Bronchial epithelial cell (primary cell): ENCODE measurements around the gene PSMB7. TPM values are rescaled to one million over a fixed set of nuclear protein-coding genes. Genes with fewer than 3 reads are reported as not detected.

Source experiments
- DNase-seq: peaks from one replicate; pipeline ENCODE4 v3.0.0-alpha.2; 2010; ENCODE audit warnings: low read depth
- FAIRE-seq: peaks from 2 replicates; lab custom pipeline; 2011; peaks lifted over from hg19 to GRCh38; lab: Jason Lieb, UNC
- H3K27me3 ChIP-seq: 2 replicates; pipeline ENCODE4 v1.5.1; 2011; ENCODE audit warnings: low read length; ENCODE audit not compliant: control insufficient read depth, insufficient read depth
- H3K36me3 ChIP-seq: 2 replicates; pipeline ENCODE4 v1.5.1; 2011; ENCODE audit warnings: low read length; ENCODE audit not compliant: control insufficient read depth, insufficient read depth
- H3K4me3 ChIP-seq: 2 replicates; pipeline ENCODE4 v1.5.1; 2011; ENCODE audit warnings: mild to moderate bottlenecking, low read depth, low read length, control low read depth
- total RNA-seq: library from RNA; depleted of rRNA; stranded (reverse); fragments of >200 nt; gene quantifications from 2 replicates; pipeline ENCODE4 v1.2.1, GENCODE V29; 2014
- TF ChIP-seq, protein P1 (sequence below): IDR thresholded peaks from 2 replicates; pipeline ENCODE4 v1.5.1; 2011; ENCODE audit warnings: mild to moderate bottlenecking, moderate library complexity, low read length, control low read depth, inconsistent platforms; ENCODE audit not compliant: insufficient read depth, severe bottlenecking

PSMB7 gene
- total RNA-seq, 1 donor from 2014 or later = 335 TPM

DNA sequence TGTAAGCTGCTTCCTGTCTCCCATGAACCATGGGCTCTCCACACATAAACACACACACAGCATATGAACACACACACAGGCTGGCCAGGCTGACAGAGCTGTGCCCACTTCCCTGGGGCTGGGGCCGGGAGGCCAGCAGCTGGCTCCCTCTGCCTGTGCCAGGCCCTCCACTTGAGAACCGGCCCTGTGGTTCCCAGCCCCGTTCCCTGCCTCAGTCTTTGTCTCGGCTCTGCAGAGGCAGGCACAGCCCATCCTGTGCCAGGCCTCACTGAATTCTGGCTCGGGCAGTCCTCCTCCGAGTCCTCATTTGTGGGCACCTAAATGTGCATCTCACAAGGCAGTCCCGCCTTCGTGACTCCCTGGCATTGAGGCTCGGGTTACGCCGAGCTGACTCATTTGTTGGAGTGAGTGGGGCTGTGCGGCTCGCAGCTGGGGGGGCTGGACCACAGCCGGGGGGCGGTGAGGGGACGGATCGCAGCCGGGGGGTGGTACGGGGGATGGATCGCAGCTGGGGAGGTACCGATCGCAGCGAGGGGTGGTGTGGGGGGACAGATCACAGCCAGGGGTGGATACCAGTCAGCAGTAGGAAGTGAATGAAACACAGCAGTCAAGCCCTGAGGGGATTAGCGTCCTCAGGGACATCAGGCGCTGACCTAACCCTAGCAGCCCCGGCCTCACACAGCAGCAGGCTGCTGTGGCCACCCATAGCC is 72.3 kb downstream of the PSMB7 start:
- FAIRE-seq = peak; percentile 58
- Histone ChIP-seq H3K4me3 (no peak overlapping the region), H3K27me3 (no peaks in the 10 kb centered on the region), H3K36me3 (peaks cover 5% of the 10 kb centered on the region)
- TF ChIP-seq, protein P1, sequence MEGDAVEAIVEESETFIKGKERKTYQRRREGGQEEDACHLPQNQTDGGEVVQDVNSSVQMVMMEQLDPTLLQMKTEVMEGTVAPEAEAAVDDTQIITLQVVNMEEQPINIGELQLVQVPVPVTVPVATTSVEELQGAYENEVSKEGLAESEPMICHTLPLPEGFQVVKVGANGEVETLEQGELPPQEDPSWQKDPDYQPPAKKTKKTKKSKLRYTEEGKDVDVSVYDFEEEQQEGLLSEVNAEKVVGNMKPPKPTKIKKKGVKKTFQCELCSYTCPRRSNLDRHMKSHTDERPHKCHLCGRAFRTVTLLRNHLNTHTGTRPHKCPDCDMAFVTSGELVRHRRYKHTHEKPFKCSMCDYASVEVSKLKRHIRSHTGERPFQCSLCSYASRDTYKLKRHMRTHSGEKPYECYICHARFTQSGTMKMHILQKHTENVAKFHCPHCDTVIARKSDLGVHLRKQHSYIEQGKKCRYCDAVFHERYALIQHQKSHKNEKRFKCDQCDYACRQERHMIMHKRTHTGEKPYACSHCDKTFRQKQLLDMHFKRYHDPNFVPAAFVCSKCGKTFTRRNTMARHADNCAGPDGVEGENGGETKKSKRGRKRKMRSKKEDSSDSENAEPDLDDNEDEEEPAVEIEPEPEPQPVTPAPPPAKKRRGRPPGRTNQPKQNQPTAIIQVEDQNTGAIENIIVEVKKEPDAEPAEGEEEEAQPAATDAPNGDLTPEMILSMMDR = no peak
- peak; percentile 82 for DNase-seq

DNA sequence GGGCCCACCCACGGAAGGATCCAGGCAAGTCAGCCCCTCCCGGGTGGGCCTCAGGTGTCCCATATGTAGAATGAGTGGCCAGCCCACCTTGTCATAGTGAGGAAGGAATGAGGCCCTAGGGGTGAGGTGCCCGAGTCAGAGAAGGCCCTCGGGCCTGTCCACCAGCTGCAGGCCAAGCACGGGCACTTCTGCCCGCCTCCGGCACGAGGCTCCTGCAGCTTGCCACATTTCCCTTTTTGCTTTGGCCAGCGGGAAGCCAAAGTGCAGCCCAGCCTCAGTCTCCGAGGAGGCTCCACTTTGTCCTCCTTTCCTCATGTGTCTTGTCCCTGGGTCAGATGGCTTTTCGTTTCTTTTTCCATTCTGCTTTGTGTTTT is 72.9 kb downstream of the PSMB7 start:
- FAIRE-seq (no peak), DNase-seq (no peak)
- Histone ChIP-seq H3K4me3 (no peak overlapping the region), H3K36me3 (peaks cover 5% of the 10 kb centered on the region), H3K27me3 (no peaks in the 10 kb centered on the region)
- TF ChIP-seq, protein P1 = no peak

DNA sequence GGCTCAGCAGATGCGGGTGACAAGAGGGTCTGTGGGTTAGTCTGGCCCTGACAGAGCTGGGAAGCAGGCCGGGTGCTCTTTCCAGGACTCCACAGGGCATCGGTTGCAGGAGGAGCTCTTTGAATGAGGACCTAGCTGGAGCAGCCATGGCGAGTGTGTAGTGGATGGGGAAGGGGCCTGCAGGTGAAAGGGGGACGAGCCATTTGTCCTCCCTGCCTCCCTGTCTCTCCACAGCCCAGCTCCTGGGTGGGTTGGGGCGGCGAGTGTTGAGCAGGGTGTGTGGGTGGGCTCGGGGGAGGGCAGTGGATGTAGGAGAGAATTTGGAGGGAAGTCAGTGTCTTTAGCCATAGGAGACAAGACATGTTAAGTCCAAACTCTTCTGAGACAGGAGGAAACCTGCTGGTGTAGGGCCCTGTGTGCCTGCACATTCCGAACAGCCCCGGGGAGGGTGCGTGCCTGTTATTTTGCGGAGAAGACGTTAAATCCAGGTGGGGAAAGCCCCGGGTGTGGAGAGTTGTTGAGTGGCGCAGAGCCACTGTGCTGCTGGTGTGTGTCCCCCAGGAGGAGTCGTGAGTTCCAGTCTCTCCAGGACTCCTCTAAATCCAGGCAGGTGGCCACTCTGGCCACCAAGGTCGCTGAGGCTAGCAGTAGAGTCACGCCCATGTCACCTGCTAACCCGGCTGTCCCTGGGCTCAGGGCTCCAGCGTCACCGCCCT is 73.6 kb downstream of the PSMB7 start:
- FAIRE-seq (no peak), DNase-seq (no peak)
- TF ChIP-seq, protein P1 = no peak
- H3K36me3 ChIP-seq = peaks cover 3% of the 10 kb centered on the region
- H3K4me3 ChIP-seq = no peak overlapping the region
- no peaks in the 10 kb centered on the region for H3K27me3 ChIP-seq

DNA sequence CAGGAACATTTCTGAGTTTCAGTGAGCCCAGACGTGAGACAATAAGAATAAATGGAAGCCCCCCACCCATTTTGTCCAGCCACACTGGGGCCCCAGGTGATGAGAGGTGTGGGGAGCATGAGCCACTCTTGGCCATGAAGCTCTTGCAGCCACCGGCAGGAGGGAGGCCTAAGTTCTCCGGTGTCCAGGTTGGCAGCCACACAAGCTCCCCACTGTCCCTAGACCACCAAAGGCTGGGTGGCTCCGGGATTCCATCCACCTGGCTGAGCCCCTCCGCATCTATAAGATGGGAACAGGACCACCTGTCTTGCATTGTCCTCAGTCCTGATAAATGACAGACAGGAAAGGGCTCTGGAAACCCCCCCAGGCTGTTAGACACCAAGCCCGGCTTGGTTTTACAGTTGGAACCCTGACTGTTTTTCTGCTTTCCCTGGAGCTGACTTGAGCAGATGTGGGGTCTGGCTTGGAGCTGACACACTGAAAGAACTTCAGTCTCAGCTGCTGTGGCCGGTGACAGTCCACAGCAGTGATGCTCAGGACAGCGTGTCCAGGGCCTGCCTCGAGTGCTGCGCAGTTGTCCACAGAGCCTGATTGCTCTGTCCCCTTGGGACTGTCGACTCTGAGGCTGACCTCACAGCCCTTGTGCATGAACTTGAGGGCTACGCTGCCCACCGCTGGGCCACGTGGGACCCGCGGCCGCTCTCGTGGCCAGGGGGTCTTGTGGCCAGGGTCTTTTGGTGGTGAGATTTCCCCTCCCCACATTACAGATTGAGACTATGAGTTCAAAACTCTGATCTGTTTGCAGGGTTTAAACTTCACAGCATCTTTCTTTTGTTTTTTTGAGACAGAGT is 74.8 kb downstream of the PSMB7 start:
- Histone ChIP-seq H3K27me3 (no peaks in the 10 kb centered on the region), H3K4me3 (no peak overlapping the region), H3K36me3 (peaks cover 2% of the 10 kb centered on the region)
- no peak for FAIRE-seq
- no peak for DNase-seq
- TF ChIP-seq, protein P1 = no peak

DNA sequence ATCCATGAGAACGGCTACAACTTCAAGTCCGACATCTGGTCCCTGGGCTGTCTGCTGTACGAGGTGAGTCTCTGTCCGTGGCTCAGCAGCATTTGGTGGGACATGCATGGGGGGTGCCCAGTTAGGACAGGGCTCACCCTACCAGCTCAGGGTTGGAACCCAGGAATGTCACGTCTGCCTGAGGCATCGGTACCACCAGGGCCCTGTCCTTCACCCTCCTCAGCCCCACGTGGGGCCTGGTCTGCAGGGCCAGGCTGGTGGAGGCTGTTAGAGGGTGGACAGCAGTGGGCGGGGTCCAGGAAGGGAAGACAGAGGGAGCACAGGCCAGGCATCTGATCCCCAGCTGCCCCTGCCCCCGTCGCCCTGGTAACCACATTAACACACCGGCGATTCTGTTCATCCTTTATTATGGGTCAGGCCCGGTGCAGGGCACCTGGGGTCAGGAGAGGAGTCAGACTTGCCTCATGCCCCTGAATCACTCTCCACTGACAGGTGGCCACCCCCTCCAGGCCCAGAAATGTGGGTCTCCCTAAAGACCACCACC is 75.6 kb downstream of the PSMB7 start:
- FAIRE-seq (peak; percentile 43), DNase-seq (no peak)
- TF ChIP-seq, protein P1 = no peak
- peaks cover 2% of the 10 kb centered on the region for H3K36me3 ChIP-seq
- no peaks in the 10 kb centered on the region for H3K27me3 ChIP-seq
- H3K4me3 ChIP-seq = no peak overlapping the region
